Measurements from ENCODE around the gene DUSP18.
"Not testable (repeated sequence)": the region's sequence is repeated elsewhere in the genome, so short reads cannot be mapped to it uniquely, and the experiment has no call there.

The DUSP18 gene

GRCh38 chr22:30667494-30668385 lies at the start of gene DUSP18:
Gene DUSP18, minus strand, starts transcription at chr22:30667875. Its CDS starts 3,872 bp downstream, at chr22:30664003.
- Histone ChIP-seq H3K4me3 (ENCODE audit: low read length) (peak within 1 kb of the TSS; percentile 88), H3K27me3 (ENCODE audit: low read depth, low read length) (peaks cover 7% of the 10 kb centered on the region; the same call in 1 of the 2 replicates), H3K79me2 (ENCODE audit: low read length) (no peaks in the 10 kb centered on the region), H2AFZ (ENCODE audit: low read depth, low read length) (peak within 1 kb of the TSS; percentile 95), H3K9me3 (ENCODE audit: insufficient read depth, low read length) (no peaks in the 10 kb centered on the region), H3K9ac (ENCODE audit: low read length) (peak within 1 kb of the TSS; percentile 71), H3K36me3 (replicated peaks; ENCODE audit: low read depth, low read length) (no peaks in the 10 kb centered on the region), H4K20me1 (ENCODE audit: insufficient read depth, low read length) (no peaks in the 10 kb centered on the region), H3K4me2 (ENCODE audit: low read length) (peak within 1 kb of the TSS; percentile 91), H3K4me1 (ENCODE audit: low read length) (peaks cover 10% of the 10 kb centered on the region), H3K27ac (ENCODE audit: low read length) (no peak within 1 kb of the TSS)
- no peak for TF ChIP-seq EZH2phosphoT487 (IDR thresholded peaks at IDR 0.05; ENCODE audit: low read depth)
- TF ChIP-seq, protein P1, sequence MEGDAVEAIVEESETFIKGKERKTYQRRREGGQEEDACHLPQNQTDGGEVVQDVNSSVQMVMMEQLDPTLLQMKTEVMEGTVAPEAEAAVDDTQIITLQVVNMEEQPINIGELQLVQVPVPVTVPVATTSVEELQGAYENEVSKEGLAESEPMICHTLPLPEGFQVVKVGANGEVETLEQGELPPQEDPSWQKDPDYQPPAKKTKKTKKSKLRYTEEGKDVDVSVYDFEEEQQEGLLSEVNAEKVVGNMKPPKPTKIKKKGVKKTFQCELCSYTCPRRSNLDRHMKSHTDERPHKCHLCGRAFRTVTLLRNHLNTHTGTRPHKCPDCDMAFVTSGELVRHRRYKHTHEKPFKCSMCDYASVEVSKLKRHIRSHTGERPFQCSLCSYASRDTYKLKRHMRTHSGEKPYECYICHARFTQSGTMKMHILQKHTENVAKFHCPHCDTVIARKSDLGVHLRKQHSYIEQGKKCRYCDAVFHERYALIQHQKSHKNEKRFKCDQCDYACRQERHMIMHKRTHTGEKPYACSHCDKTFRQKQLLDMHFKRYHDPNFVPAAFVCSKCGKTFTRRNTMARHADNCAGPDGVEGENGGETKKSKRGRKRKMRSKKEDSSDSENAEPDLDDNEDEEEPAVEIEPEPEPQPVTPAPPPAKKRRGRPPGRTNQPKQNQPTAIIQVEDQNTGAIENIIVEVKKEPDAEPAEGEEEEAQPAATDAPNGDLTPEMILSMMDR (IDR thresholded peaks at IDR 0.05; ENCODE audit: low read depth, low read length) = no peak

DNA sequence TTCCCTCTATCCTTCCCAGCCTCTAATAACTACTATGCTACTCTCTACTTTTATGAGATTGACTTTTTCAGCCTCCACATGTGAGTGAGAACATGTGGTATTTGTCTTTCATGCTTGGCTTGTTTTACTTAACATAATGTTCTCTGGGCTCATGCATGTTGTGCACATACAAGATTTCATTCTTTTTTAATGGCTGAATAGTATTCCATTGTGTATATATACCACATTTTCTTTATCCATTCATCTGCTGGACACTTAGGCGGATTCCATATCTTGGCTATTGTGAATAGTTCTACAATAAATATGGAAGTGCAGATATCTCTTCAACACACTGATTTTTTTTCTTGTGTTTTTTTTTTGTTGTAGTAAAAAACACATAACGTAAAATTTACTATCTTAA lies 46.4 kb upstream of the DUSP18 start:
- TF ChIP-seq, protein P1 (IDR thresholded peaks at IDR 0.05; ENCODE audit: low read depth, low read length) = no peak
- no peak for TF ChIP-seq EZH2phosphoT487 (IDR thresholded peaks at IDR 0.05; ENCODE audit: low read depth)

DNA sequence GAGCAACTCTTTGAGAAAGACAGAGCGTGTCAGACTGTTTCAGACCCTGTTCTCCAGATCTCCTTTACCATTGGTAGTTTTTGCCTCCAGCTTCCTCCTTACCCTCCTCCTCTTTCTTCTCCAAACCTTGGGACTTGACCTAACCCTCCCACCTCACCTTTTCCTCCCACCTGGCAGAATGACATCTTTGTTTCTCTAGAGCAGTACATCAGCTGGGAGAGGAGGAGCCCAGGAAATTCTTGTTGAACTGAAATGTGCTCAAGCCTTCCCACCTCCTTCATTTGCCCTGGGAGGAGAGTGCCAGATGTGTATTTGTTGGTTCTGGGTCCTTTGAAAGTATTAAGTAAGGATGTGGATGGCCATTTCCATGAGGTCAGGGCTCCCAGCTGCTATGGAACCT lies 44.4 kb upstream of the DUSP18 start:
- Histone ChIP-seq H4K20me1 (ENCODE audit: insufficient read depth, low read length) (no peaks in the 10 kb centered on the region), H3K79me2 (ENCODE audit: low read length) (no peaks in the 10 kb centered on the region), H3K9me3 (ENCODE audit: insufficient read depth, low read length) (no peaks in the 10 kb centered on the region), H2AFZ (ENCODE audit: low read depth, low read length) (no peak overlapping the region), H3K4me3 (ENCODE audit: low read length) (no peak overlapping the region), H3K4me2 (ENCODE audit: low read length) (no peak overlapping the region), H3K9ac (ENCODE audit: low read length) (no peak overlapping the region), H3K27me3 (ENCODE audit: low read depth, low read length) (no peaks in the 10 kb centered on the region), H3K4me1 (ENCODE audit: low read length) (no peaks in the 10 kb centered on the region), H3K27ac (ENCODE audit: low read length) (no peak overlapping the region), H3K36me3 (replicated peaks; ENCODE audit: low read depth, low read length) (no peaks in the 10 kb centered on the region)
- TF ChIP-seq, protein P1 (IDR thresholded peaks at IDR 0.05; ENCODE audit: low read depth, low read length) = no peak
- no peak for TF ChIP-seq EZH2phosphoT487 (IDR thresholded peaks at IDR 0.05; ENCODE audit: low read depth)

More for the DNA sequence above, 46.4 kb upstream of the DUSP18 start:
- H3K27ac ChIP-seq (ENCODE audit: low read length) = no peak overlapping the region
- H3K4me3 ChIP-seq (ENCODE audit: low read length) = no peak overlapping the region
- no peaks in the 10 kb centered on the region for H3K79me2 ChIP-seq (ENCODE audit: low read length)
- no peak overlapping the region for H3K9ac ChIP-seq (ENCODE audit: low read length)
- no peaks in the 10 kb centered on the region for H3K36me3 ChIP-seq (replicated peaks; ENCODE audit: low read depth, low read length)
- no peaks in the 10 kb centered on the region for H3K4me1 ChIP-seq (ENCODE audit: low read length)
- no peaks in the 10 kb centered on the region for H3K27me3 ChIP-seq (ENCODE audit: low read depth, low read length)
- H2AFZ ChIP-seq (ENCODE audit: low read depth, low read length) = no peak overlapping the region
- H4K20me1 ChIP-seq (ENCODE audit: insufficient read depth, low read length) = no peaks in the 10 kb centered on the region
- no peaks in the 10 kb centered on the region for H3K9me3 ChIP-seq (ENCODE audit: insufficient read depth, low read length)
- no peak overlapping the region for H3K4me2 ChIP-seq (ENCODE audit: low read length)

GRCh38 chr22:30709980-30710379 lies 42.3 kb upstream of the DUSP18 start:
- H3K4me3 ChIP-seq (ENCODE audit: low read length); H2AFZ ChIP-seq (ENCODE audit: low read depth, low read length); H3K9ac ChIP-seq (ENCODE audit: low read length); H4K20me1 ChIP-seq (ENCODE audit: insufficient read depth, low read length); H3K79me2 ChIP-seq (ENCODE audit: low read length); H3K27me3 ChIP-seq (ENCODE audit: low read depth, low read length); H3K27ac ChIP-seq (ENCODE audit: low read length); H3K36me3 ChIP-seq (replicated peaks; ENCODE audit: low read depth, low read length); H3K4me2 ChIP-seq (ENCODE audit: low read length); H3K9me3 ChIP-seq (ENCODE audit: insufficient read depth, low read length): not testable (repeated sequence)
- peaks cover 16% of the 10 kb centered on the region for H3K4me1 ChIP-seq (ENCODE audit: low read length)

All from OCI-LY3 (cell line).